H7 (cell line): ENCODE data around the gene ZNF800. TPM values are rescaled to one million over a fixed set of nuclear protein-coding genes. Genes with fewer than 3 reads are reported as not detected.

Experiments
- DNase-seq: peaks from one replicate; pipeline ENCODE4 v3.0.0; 2012
- H3K27me3 ChIP-seq: 2 replicates; pipeline ENCODE4 v1.6.0; 2011; ENCODE audit warnings: mild to moderate bottlenecking, low read length; ENCODE audit not compliant: control insufficient read depth, insufficient read depth
- H3K36me3 ChIP-seq: replicated peaks from 2 replicates; pipeline ENCODE4 v1.5.1; 2011; ENCODE audit warnings: low read length; ENCODE audit not compliant: control insufficient read depth, insufficient read depth
- H3K4me3 ChIP-seq: 2 replicates; pipeline ENCODE4 v1.5.1; 2011; ENCODE audit warnings: low read depth, mild to moderate bottlenecking, control low read depth, low read length, moderate library complexity; ENCODE audit not compliant: insufficient read depth
- total RNA-seq: library from RNA; depleted of rRNA; stranded (reverse); fragments of >200 nt; shearing (Covaris generic); gene quantifications from 2 replicates; pipeline ENCODE4 v1.2.3, GENCODE V29; 2014

The ZNF800 gene
- total RNA-seq, 1 experiment from 2014 or later = 2.4 TPM

DNA sequence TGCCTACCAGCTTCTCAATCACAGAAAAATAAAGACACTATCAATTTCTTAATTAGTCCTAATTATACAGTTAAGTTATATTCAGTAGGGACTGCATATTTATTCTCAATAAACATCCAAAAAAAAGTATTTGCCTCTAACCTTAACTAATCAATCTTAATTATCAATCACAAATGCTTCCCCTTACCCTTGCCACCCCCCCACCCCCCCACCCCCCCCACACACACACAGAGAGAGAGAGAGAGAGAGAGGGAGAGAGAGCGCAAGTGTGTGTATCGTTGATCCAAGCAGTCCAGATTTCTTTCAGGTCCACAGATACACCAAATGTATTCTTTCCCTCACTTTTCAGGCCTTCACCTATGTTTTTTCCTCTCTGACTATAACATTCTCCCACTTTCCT lies 12.9 kb downstream of the ZNF800 start:
- H3K4me3 ChIP-seq = no peak overlapping the region
- no peak for DNase-seq
- H3K27me3 ChIP-seq = no peaks in the 10 kb centered on the region
- H3K36me3 ChIP-seq = no peaks in the 10 kb centered on the region

DNA sequence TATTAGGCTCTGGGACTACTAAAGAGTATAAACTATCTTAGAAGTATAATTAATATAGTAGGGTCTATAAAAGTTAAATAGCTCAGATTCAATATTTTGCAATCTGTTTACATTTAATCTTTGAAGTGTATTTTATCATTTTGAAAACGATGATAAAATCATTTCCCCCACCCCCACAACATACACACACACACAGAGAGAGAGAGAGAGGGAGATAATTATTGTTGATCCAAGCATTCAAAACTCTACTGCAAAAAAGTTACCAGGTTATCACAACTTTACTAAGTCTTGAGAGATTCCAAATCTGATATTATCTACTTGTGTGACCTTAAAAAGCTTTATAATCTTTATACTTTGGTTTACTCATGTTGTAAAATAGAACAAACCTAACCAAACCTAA lies 14.0 kb downstream of the ZNF800 start:
- DNase-seq = no peak
- no peaks in the 10 kb centered on the region for H3K36me3 ChIP-seq

DNA sequence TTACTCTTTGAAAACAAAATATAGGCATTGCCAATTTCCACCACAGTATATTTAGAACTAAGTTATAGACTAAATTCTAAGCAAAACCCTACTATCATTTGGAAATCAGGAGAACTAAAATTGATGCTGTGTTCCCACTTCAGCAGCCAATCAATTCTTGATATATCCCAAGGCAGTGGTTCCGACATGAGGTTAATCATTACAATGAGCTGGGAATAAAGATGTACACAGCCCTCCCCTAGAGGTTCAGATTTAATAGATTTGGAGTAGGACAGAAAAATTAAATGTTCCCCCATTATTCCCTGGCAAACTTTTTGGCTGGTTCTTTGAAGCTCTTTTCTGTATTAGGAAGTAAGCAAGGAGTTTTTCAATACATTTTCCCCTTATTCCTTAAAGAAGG lies 15.1 kb downstream of the ZNF800 start:
- Histone ChIP-seq H3K27me3 (no peaks in the 10 kb centered on the region), H3K36me3 (no peaks in the 10 kb centered on the region), H3K4me3 (no peak overlapping the region)
- no peak for DNase-seq

More for the DNA sequence above, 14.0 kb downstream of the ZNF800 start:
- Histone ChIP-seq H3K27me3 (no peaks in the 10 kb centered on the region), H3K4me3 (no peak overlapping the region)

DNA sequence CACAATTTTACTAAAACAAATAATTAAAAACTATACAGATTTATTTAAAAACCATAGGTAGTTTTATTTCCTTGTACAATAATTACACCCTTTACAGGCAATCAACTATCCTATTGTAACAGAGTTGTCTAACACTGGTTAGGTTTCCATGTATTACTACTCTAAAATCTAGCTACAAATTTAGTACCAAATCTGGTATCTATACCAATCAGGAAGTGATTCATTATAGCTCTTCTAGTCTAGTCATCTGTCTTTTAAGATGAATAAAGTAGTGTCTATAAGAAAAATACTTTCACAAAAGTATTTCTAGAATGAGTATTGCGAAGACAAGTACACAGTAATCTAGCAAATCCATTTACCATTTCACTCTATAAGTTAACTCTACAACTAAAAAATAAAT lies 16.9 kb downstream of the ZNF800 start:
- Histone ChIP-seq H3K4me3 (no peak overlapping the region), H3K27me3 (no peaks in the 10 kb centered on the region), H3K36me3 (no peaks in the 10 kb centered on the region)
- DNase-seq = no peak

DNA sequence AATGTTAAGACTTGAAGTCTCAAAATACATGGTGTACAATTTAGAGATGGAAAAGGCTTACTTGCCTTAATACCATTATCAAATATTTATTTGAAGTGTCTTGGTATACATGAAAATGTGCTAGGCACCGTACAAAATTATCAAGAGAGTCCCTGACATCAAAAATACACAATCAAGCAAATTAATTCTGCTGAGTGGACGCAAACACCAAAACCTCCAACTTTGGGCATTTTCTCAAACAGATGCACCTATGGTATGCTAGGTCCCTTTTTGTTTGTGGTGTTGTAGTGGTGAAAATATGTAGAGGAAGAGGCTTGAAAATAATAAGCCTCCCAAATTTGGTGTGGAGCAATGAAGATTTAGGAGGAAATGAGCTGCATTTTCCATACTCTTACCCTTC lies 24.8 kb downstream of the ZNF800 start:
- no peak overlapping the region for H3K4me3 ChIP-seq
- H3K36me3 ChIP-seq = no peaks in the 10 kb centered on the region
- DNase-seq = no peak
- H3K27me3 ChIP-seq = no peaks in the 10 kb centered on the region

DNA sequence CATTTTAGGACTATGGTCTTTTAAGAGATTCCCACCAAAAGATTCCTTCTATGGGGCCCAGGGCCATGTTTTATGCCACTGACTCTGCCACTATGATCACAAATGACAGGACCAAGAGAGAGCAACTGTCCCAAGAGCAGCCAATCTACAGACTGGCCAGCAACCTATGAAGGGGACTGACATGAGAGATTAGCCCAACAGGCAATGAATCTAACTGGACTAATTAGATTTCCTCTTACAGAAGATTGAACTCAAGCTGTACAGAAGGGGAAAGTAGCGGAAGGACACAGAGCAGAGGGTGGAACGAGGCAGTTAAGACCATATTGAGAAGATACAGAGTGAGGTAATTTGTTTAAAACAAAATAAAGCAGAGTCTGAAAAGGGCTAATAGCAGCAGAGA lies 25.8 kb downstream of the ZNF800 start:
- H3K27me3 ChIP-seq = no peaks in the 10 kb centered on the region
- DNase-seq = no peak

DNA sequence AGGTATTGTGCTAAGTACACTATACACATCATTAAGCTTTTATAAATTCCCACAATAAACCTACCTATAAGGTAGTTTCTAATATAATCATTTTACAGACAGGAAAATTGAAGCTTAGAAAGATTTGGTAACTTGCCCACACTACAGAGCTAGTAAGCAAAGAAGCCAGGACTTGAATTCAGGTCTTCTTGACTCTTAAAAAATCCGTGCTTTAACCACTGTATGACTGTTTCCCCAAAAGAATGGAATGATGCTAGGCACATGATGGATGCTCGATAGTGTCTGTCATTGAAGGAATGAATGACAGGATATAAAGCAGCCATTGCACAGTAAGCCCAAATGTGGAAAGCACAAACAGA lies 26.6 kb downstream of the ZNF800 start:
- no peaks in the 10 kb centered on the region for H3K27me3 ChIP-seq
- H3K36me3 ChIP-seq = no peaks in the 10 kb centered on the region
- H3K4me3 ChIP-seq = no peak overlapping the region
- DNase-seq = no peak

More for the DNA sequence above, 25.8 kb downstream of the ZNF800 start:
- no peaks in the 10 kb centered on the region for H3K36me3 ChIP-seq
- H3K4me3 ChIP-seq = no peak overlapping the region

DNA sequence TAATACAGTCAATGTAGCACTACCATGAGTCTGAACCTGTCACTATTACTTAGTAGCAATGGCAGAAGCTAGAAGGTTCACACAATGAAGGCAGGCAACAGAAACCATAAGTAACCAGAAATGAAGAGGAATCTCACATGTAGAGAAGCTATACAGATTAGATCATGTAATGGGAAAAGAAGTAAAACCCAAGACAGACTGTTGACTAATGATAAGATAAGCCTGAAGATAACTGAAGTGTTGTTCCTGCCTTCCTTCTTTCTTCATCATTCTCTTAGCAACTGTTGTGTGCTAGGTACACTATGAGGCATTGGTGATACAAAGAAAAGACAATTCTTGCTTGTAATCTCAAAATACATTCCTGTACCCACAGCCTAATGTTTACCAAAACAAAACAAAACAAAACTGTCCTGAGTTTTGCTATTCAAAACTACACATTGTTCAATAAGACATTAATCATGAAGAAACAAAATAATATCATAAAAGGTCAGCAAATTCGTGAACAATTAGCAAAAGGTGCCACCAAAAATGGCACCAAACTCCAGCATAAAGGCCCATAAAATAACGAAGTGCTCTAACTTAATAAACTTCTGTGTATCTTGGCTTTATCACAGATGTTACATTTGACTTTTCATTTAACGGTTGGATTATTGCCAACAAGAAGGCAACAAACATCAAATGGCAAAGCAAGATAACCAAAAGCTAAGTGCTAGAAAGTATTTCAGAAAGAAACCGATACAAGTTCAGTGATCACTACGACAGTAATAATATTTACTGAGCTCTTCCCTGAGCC lies 27.1 kb downstream of the ZNF800 start:
- Histone ChIP-seq H3K27me3 (no peaks in the 10 kb centered on the region), H3K36me3 (no peaks in the 10 kb centered on the region), H3K4me3 (no peak overlapping the region)
- no peak for DNase-seq

DNA sequence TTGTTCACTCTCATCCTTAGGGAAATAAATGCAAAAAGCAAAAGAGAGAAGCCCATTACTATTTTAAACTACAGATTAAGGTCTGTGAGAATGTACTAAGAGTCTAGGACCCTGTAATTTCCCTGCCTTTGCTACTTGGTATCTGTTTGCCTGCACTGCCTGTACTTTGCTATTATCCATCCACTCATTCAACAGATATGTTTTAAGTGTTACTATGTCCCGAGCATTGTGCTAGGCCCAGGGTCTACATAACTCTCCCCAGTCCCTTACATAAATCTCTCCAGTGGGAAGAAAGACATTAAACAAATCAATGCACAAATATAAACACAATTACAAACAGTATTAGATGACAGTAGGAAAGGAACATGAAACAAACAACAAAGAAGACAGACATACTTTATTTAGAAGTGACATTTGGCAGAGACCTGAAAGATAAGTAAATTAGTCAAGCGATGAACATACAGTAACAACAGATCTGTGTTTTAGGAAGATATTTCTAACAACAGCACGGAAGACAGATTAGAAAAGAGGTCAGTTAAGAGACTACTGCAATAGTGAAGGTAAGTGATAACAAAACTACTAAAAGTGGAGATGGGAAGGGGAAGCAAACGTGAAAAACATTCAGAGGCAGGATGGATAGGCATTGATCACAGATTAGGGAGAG lies 30.0 kb downstream of the ZNF800 start:
- H3K4me3 ChIP-seq = no peak overlapping the region
- no peaks in the 10 kb centered on the region for H3K36me3 ChIP-seq
- H3K27me3 ChIP-seq = no peaks in the 10 kb centered on the region
- DNase-seq = no peak

DNA sequence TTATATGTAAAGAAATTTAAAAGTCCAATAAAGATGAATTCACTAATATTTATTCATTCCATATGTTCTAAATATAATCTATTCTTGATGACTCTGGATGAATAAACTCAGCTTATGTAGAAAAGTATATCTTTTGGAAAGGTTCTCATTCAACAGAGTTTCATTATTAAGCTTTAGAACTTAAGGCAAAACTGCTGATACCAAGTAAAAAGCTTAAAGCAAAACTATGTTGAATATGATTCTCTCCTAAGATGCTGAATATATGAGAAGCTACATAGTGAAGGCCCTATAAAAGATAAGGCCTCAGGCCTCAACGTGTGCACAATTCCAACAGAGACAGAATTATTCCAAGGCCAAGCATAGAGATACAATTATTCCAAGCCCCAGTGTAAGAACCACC lies 30.8 kb downstream of the ZNF800 start:
- Histone ChIP-seq H3K27me3 (no peaks in the 10 kb centered on the region), H3K4me3 (no peak overlapping the region), H3K36me3 (no peaks in the 10 kb centered on the region)
- no peak for DNase-seq

DNA sequence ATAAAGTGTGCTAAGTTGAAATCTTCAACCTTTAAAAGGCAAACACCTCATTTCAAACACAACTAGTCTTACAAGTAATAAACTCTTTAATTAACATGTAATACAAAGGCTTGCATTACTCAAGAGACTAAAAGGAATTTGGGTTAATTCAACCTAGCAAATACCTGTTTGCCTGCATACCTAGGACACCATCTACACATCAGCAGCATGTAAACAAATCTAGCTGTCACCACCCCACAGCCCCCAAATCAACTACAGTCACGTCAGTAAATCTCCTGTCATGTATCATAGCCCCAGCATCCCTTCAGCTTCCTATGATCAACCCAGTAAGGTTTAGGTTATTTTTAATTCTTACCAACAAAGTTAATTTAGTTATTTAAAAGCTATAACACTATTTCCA lies 33.5 kb downstream of the ZNF800 start:
- Histone ChIP-seq H3K4me3 (no peak overlapping the region), H3K36me3 (no peaks in the 10 kb centered on the region), H3K27me3 (no peaks in the 10 kb centered on the region)
- no peak for DNase-seq

DNA sequence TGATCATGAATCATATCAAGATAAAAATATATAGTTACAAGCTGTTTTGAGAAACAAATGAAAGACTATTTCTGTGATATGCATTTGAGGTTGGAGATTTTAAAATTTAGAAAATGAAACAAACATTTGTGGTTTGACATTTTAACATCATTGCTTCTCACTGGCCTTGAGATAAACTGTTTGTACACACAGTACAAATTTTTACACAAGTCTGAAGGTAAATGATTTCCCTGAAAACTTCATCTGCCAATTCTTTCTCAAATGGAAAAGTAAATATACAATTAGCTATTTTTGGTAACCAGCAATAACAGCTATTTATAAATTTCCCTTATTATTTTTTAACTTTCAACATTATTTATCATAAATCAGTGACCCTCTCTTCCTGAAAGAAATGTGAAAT lies 38.6 kb downstream of the ZNF800 start:
- DNase-seq = no peak
- Histone ChIP-seq H3K4me3 (no peak overlapping the region), H3K36me3 (no peaks in the 10 kb centered on the region), H3K27me3 (peaks cover 2% of the 10 kb centered on the region; the same call in 1 of the 2 replicates)

DNA sequence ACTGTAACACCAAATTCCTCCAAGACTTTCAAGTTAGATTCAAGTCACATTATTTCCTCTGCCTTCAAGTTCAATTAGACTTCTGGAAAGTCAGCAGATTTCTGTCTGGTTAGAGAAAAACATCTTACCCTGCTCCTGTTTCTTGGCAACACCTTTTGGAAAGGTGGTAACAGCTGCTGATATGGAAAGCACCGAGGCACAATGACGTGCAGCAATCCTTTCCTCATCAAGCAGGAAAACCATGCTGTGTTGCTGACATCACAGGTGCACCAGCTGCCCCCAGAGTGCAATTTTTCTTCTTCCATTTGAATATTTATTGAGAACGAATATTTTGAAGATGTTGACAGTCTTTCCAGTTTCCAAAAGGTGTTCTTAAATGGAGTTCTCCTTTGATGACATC lies 41.9 kb downstream of the ZNF800 start:
- H3K36me3 ChIP-seq = no peaks in the 10 kb centered on the region
- DNase-seq = no peak
- no peak overlapping the region for H3K4me3 ChIP-seq
- peaks cover 30% of the 10 kb centered on the region for H3K27me3 ChIP-seq

DNA sequence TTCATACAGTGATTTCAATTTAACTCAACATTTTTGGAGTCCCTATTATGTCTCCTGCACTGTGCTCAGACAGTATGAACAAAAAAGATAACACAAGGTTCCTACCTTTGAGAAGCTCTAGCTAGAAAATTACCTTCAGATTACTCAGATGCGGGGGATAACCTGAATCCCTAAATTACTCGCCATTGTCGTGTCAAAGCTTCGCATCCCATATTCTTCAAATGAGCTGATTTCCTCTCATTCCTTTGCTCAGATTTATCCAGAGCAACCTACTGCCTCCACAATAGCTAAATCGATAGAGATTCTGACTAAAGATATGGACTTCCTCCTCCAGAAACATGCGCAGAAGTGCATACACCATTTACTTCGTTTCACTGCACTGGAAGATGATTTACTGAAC lies 42.6 kb downstream of the ZNF800 start:
- H3K27me3 ChIP-seq = peaks cover 32% of the 10 kb centered on the region
- no peak for DNase-seq

DNA sequence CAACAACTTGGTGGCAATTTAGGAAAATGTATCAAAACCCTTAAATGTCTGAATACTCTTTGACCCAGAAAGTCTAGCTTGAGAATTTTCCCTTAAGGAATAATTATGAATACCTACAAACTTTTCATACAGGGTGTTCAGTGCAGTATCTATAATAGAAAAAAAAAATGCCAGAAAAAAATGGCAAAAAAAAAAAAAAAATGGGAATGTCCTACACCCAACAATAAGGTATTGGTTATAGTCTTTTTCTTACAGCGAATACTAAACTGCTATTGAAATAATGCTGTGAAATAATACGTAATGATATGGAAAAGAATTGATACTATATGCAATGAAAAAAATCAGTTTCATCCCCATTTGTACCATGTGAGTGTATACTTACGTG lies 44.3 kb downstream of the ZNF800 start:
- no peak for DNase-seq
- Histone ChIP-seq H3K27me3 (peaks cover 32% of the 10 kb centered on the region), H3K4me3 (no peak overlapping the region), H3K36me3 (no peaks in the 10 kb centered on the region)

More for the DNA sequence above, 42.6 kb downstream of the ZNF800 start:
- Histone ChIP-seq H3K36me3 (no peaks in the 10 kb centered on the region), H3K4me3 (no peak overlapping the region)
